Head of caudate nucleus (tissue), 42 donors: Measurements from ENCODE around the gene RACK1.

ENCODE experiments used
- DNase-seq, 42 donors: peaks; one replicate each; pipeline versions ENCODE4 v3.0.0 to v3.0.0-alpha.2; 2020 to 2021; ENCODE audit warnings: mixed read lengths in 7 of 42
- intact Hi-C: fragments of 100-400 bp; cut with DNase I; formaldehyde crosslinking; loops from one replicate; pipeline ENCODE4 v1.15.0; 2022

The RACK1 gene

GRCh38 chr5:181205761-181206649 lies 37.7 kb downstream of the RACK1 start:
- DNase-seq, result peak in 18 of 42 donors; percentile 19 to 72 (median 40)
- intact Hi-C loops, result loop anchor here (2.0 kb wide), 1 partner anchor 15 kb away; no protein-coding TSS in a partner anchor

- intact Hi-C loops, result no loop called here
- DNase-seq, result peak in 9 of 42 donors; percentile 15 to 54 (median 42)
Measured at GRCh38 chr5:181204826-181205760, 38.6 kb downstream of the RACK1 start, which contains the start of gene TRIM7. TRIM7 (minus strand) TSS chr5:181205196; CDS start chr5:181205110, 86 bp downstream.

GRCh38 chr5:181204113-181204825 lies 39.4 kb downstream of the RACK1 start:
- peak in 1 of 42 donors; percentile 22 for DNase-seq
- intact Hi-C loops, result no loop called here

- intact Hi-C loops, result no loop called here
- no peak for DNase-seq
Measured at GRCh38 chr5:181203777-181204112, 40.0 kb downstream of the RACK1 start.

GRCh38 chr5:181203093-181203711 lies 40.5 kb downstream of the RACK1 start:
- DNase-seq, result no peak
- intact Hi-C loops, result no loop called here

GRCh38 chr5:181200816-181201215 lies 42.9 kb downstream of the RACK1 start:
- no peak for DNase-seq
- intact Hi-C loops, result no loop called here

- intact Hi-C loops, result no loop called here
Measured at GRCh38 chr5:181199881-181200638, 43.6 kb downstream of the RACK1 start.

GRCh38 chr5:181198905-181199519 lies 44.7 kb downstream of the RACK1 start:
- intact Hi-C loops, result no loop called here
- no peak for DNase-seq

More at GRCh38 chr5:181199881-181200638, 43.6 kb downstream of the RACK1 start:
- DNase-seq, result no peak

GRCh38 chr5:181198106-181198685 lies 45.5 kb downstream of the RACK1 start:
- intact Hi-C loops, result no loop called here
- DNase-seq, result no peak

GRCh38 chr5:181197326-181197951 lies 46.3 kb downstream of the RACK1 start:
- intact Hi-C loops, result no loop called here
- DNase-seq, result no peak

GRCh38 chr5:181195249-181195761 lies 48.4 kb downstream of the RACK1 start:
- intact Hi-C loops, result no loop called here
- no peak for DNase-seq

GRCh38 chr5:181194489-181195248 lies 49.0 kb downstream of the RACK1 start:
- no peak for DNase-seq
- intact Hi-C loops, result no loop called here

- intact Hi-C loops, result no loop called here
Measured at GRCh38 chr5:181193656-181194055, 50.0 kb downstream of the RACK1 start.

GRCh38 chr5:181192337-181193046 lies 51.2 kb downstream of the RACK1 start:
- DNase-seq, result no peak
- intact Hi-C loops, result no loop called here

More at GRCh38 chr5:181193656-181194055, 50.0 kb downstream of the RACK1 start:
- no peak for DNase-seq
